Spleen (tissue), 13 donors: ENCODE data around the gene ANO4. TPM values are rescaled to one million over a fixed set of nuclear protein-coding genes. Genes with fewer than 3 reads are reported as not detected.

ENCODE experiments used
- DNase-seq: peaks from one replicate; pipeline ENCODE4 v3.0.0-alpha.2; 2020
- H3K27ac ChIP-seq, 8 donors: fragments of 200-600 bp; sonication (generic) in 7 of 8; 1 replicate in 4 of 8; 2 replicates in 4 of 8; pipeline versions ENCODE4 v1.5.0 to v1.8.0; 2016 to 2021; ENCODE audit warnings: inconsistent platforms in 4 of 8, mild to moderate bottlenecking in 4 of 8, moderate library complexity in 1 of 8
- H3K27me3 ChIP-seq, 7 donors: fragments of 200-600 bp; sonication (generic) in 6 of 7; replicated peaks in 1 of 7; 1 replicate in 4 of 7; 2 replicates in 3 of 7; pipeline versions ENCODE4 v1.5.0 to v1.8.0; 2016 to 2021; ENCODE audit warnings: inconsistent platforms in 3 of 7, mild to moderate bottlenecking in 1 of 7
- H3K36me3 ChIP-seq, 6 donors: fragments of 200-600 bp; sonication (generic) in 5 of 6; 1 replicate in 4 of 6; 2 replicates in 2 of 6; pipeline versions ENCODE4 v1.5.0 to v1.8.0; 2016 to 2021; ENCODE audit warnings: inconsistent platforms in 2 of 6
- H3K4me1 ChIP-seq, 6 donors: fragments of 200-600 bp; sonication (generic) in 5 of 6; 1 replicate in 3 of 6; 2 replicates in 3 of 6; pipeline versions ENCODE4 v1.5.0 to v1.8.0; 2016 to 2021; ENCODE audit warnings: inconsistent platforms in 3 of 6
- H3K4me3 ChIP-seq, 8 donors: fragments of 200-600 bp; sonication (generic) in 7 of 8; 1 replicate in 4 of 8; 2 replicates in 4 of 8; pipeline versions ENCODE4 v1.5.0 to v1.8.0; 2016 to 2021; ENCODE audit warnings: inconsistent platforms in 4 of 8, mild to moderate bottlenecking in 4 of 8, moderate library complexity in 2 of 8
- H3K9me3 ChIP-seq, 8 donors: fragments of 200-600 bp; sonication (generic) in 7 of 8; 1 replicate in 4 of 8; 2 replicates in 4 of 8; pipeline versions ENCODE4 v1.5.0 to v1.8.0; 2016 to 2021; ENCODE audit warnings: inconsistent platforms in 4 of 8
- POLR2A ChIP-seq, 3 donors: fragments of 450-650 bp; IDR thresholded peaks; one replicate each; pipeline ENCODE4 v1.5.1; 2017; ENCODE audit warnings: antibody characterized with exemption in 3 of 3, mild to moderate bottlenecking in 1 of 3
- POLR2AphosphoS5 ChIP-seq, 3 donors: sonication (generic); formaldehyde crosslinking; IDR thresholded peaks; one replicate each; pipeline ENCODE4 v1.5.1; 2017; ENCODE audit warnings: antibody characterized with exemption in 3 of 3
- WGBS, 5 donors: extraction: QIAGEN DNeasy Blood & Tissue Kit in 3 of 5; methylation state at CpG; one replicate each; pipeline versions ENCODE4 v1.1.5 to v1.1.7; 2013 to 2018; 5-methylcytosine and 5-hydroxymethylcytosine counted together
- intact Hi-C: fragments of 100-400 bp; cut with DNase I; formaldehyde crosslinking; loops from one replicate; pipeline ENCODE4 v1.15.0; 2023; ENCODE audit warnings: low total_unique reads
- long read RNA-seq, 2 donors: transcript quantifications; one replicate each; lab custom pipeline, GENCODE V29; 2026
- polyA plus RNA-seq, 3 donors: library from polyadenylated mRNA; stranded (reverse); fragments of 200-250 nt; gene quantifications; one replicate each; pipeline ENCODE4 v1.2.1, GENCODE V29; 2013
- total RNA-seq, 7 donors: library from RNA; depleted of rRNA in 3 of 7; stranded (reverse); fragments of >200 nt in 3 of 7; fragmentation: NEBNext Ultra II Directional in 4 of 7; extraction: Animal tissue kit (Norgen Biotek cat#: 25700) in 4 of 7; gene quantifications; one replicate each; pipeline versions ENCODE4 v1.1.0 to v1.2.1, GENCODE V29; 2016 to 2021
- TF ChIP-seq, protein P1 (sequence below), 11 experiments: fragments of 200-600 bp in 7 of 11; fragments of 450-650 bp in 4 of 11; sonication (generic) in 4 of 11; IDR thresholded peaks in 8 of 11; conservative IDR thresholded peaks in 3 of 11; 1 replicate in 7 of 11; 2 replicates in 4 of 11; pipeline versions ENCODE4 v1.4.0 to v1.8.0; 2016 to 2021; ENCODE audit warnings: antibody characterized with exemption in 11 of 11, inconsistent platforms in 4 of 11, mild to moderate bottlenecking in 1 of 11
- donor health status: healthy with polysubstance abuse.
- donor health status: DM: no; HTN: no; CAD: no; lungs with moderate emphysema.
- donor health status: DM: no; HTN: no; CAD: no.
- donor health status: Bipolar disorder and iron deficiency.
- donor health status: healthy.
- donor health status: DM: no; HTN: no; CAD: no.
- donor health status: DM: yes; HTN: yes; CAD: no.

Gene ANO4
- under 1 TPM in 1 of 7 donors, not detected in 6; 0.42 TPM for total RNA-seq
- not detected for polyA plus RNA-seq
- long read RNA-seq, donor 1, result 0 reads
- long read RNA-seq, donor 2, result 0 reads

DNA sequence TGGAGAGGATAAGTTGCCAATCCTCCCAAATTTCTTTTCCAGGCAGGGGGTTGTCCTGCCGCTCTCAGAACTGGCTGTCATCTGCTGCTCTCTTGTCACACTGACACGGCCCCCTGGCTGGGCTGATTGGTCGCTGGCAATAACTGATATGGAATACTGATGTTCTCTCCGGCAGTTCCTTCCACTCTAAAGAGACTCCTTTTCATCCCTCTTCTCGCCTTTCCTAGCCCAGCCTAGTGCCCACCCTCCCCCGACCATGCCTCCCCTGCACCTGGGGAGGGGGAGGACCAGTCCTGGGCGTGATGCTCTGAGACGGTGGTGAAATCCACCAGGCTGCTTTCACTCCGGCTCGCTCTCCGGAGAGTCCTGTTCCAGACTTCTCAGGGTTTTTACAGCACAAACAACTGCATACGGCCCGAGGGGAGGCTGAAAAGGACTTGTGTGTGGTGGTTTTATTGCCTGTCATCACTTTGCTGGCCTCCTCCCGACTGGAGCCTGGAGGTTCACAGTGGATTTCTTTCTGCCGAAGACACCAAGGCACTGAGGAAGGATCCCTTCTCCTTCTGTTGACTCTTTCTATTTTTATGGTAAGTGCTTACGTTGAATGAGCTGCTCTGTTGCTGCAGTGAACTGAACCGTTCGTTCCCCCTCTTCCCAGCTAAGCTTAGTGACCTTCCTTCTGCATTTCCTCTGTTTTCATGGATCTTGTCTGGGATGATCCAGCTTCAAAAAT, at the start of gene ANO4:
TSS of gene ANO4 (plus strand) at position 336 of the 733 bp plus-strand sequence. CDS start 107,010 bp downstream, outside the sequence.
- H3K9me3 ChIP-seq, result no peaks in the 10 kb centered on the region
- no peak for DNase-seq
- no peak for TF ChIP-seq POLR2A (IDR thresholded peaks at IDR 0.05)
- no peak for TF ChIP-seq POLR2AphosphoS5 (IDR thresholded peaks at IDR 0.05)
- TF ChIP-seq, protein P1, sequence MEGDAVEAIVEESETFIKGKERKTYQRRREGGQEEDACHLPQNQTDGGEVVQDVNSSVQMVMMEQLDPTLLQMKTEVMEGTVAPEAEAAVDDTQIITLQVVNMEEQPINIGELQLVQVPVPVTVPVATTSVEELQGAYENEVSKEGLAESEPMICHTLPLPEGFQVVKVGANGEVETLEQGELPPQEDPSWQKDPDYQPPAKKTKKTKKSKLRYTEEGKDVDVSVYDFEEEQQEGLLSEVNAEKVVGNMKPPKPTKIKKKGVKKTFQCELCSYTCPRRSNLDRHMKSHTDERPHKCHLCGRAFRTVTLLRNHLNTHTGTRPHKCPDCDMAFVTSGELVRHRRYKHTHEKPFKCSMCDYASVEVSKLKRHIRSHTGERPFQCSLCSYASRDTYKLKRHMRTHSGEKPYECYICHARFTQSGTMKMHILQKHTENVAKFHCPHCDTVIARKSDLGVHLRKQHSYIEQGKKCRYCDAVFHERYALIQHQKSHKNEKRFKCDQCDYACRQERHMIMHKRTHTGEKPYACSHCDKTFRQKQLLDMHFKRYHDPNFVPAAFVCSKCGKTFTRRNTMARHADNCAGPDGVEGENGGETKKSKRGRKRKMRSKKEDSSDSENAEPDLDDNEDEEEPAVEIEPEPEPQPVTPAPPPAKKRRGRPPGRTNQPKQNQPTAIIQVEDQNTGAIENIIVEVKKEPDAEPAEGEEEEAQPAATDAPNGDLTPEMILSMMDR (IDR thresholded peaks at IDR 0.05 in 8 of 11, conservative IDR thresholded peaks at IDR 0.05 in 3 of 11), result no peak
- intact Hi-C loops, result no loop called here
- H3K27me3 ChIP-seq, result peaks cover 0 to 15% (median 0%) of the 10 kb centered on the region in 7 donors
- no peaks in the 10 kb centered on the region for H3K36me3 ChIP-seq
- no peak within 1 kb of the TSS for H3K4me3 ChIP-seq
- H3K27ac ChIP-seq, result no peak within 1 kb of the TSS
- no peaks in the 10 kb centered on the region for H3K4me1 ChIP-seq
- WGBS, 5 donors, result 15 to 25% (median 16%) methylated on average over 18 of the region's 18 CpGs

DNA sequence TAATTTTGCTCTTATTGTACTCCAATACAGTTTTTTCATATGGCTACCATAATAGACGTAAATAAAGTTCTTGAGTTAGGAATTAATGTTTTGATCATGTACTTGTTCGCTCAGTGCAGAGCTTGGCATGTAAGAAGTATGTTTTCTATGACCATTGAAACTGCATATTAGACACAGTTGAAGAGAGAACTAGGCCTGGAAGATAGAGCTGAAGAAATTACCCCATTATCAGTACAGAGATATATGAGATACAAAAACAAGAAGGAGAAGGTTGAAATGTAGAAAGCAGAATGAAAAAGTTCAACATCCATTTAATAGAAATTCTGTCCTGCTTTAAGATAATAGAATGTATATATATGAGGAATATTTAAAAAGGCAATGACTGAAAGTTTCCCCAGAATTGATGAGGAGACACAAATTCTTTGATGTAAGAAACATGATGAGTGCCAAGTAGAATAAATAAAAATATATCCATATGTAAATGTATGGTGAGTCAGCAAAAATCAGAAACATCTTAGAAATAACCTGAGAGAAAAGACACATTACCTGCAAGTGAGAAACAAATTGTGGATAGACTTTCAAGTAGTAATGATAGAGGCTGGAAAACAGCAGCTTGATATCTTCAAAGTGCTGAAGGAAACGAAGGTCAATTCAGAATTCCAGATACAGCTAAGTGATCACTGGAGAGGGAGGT, 49.1 kb upstream of the ANO4 start:
- TF ChIP-seq POLR2AphosphoS5 (IDR thresholded peaks at IDR 0.05) (no peak), POLR2A (IDR thresholded peaks at IDR 0.05) (no peak)
- TF ChIP-seq, protein P1 (IDR thresholded peaks at IDR 0.05 in 8 of 11, conservative IDR thresholded peaks at IDR 0.05 in 3 of 11), result no peak
- Histone ChIP-seq H3K4me1 (no peaks in the 10 kb centered on the region), H3K4me3 (no peak overlapping the region), H3K9me3 (peaks cover 0 to 14% (median 4%) of the 10 kb centered on the region in 8 donors), H3K36me3 (no peaks in the 10 kb centered on the region), H3K27me3 (peaks cover 0 to 4% (median 0%) of the 10 kb centered on the region in 7 donors), H3K27ac (no peak overlapping the region)
- no peak for DNase-seq
- 68 to 77% (median 76%) methylated on average over 3 of the region's 3 CpGs for WGBS, 5 donors
- intact Hi-C loops, result no loop called here

DNA sequence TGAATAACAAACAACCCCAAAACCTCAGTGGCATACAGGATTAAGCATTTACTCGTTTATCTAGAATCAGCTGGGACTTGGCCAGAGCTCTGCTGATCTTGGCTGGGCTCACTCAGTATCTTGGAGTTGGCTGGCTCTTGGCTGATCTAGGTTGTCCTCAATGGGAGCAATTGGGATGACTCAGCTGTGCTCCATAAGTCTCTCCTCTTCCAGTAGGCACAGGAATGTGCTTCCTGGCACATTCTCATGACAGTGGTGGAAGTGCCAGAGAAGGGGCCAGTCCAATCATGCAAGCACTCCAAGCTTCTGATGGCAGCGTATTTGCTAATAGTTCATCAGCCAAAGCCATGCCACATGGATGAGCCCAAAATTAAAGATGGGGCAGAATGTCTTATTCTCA, 41.7 kb upstream of the ANO4 start:
- TF ChIP-seq, protein P1 (IDR thresholded peaks at IDR 0.05 in 8 of 11, conservative IDR thresholded peaks at IDR 0.05 in 3 of 11), result no peak
- no peak for TF ChIP-seq POLR2A (IDR thresholded peaks at IDR 0.05)
- TF ChIP-seq POLR2AphosphoS5 (IDR thresholded peaks at IDR 0.05), result no peak
- no peak for DNase-seq
- Histone ChIP-seq H3K4me1 (no peaks in the 10 kb centered on the region), H3K4me3 (no peak overlapping the region), H3K36me3 (no peaks in the 10 kb centered on the region), H3K9me3 (peaks cover 0 to 14% (median 6%) of the 10 kb centered on the region in 8 donors), H3K27me3 (no peaks in the 10 kb centered on the region), H3K27ac (no peak overlapping the region)
- intact Hi-C loops, result no loop called here
- WGBS, 5 donors, result 55 to 83% (median 73%) methylated on average over 2 of the region's 2 CpGs

DNA sequence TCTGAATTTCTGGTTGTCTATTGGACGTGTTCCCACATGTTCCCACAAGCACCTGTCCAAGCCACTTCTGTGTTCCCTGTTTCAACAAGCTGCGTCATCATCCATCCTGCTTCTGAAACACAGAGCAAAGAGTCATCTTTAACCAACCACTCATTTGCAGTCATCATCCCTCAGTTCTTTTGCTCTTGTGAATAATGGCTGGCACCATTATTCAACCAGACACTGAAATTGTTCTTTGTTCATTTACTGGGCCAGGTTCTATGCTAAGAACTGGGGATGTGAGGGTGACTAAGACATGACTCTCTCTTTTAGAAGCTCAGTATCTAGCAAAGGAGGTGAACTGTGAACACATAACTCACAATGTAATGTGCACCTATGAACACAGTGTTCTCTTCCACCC, 40.7 kb upstream of the ANO4 start:
- TF ChIP-seq, protein P1 (IDR thresholded peaks at IDR 0.05 in 8 of 11, conservative IDR thresholded peaks at IDR 0.05 in 3 of 11), result no peak
- TF ChIP-seq POLR2A (IDR thresholded peaks at IDR 0.05), result no peak
- TF ChIP-seq POLR2AphosphoS5 (IDR thresholded peaks at IDR 0.05), result no peak
- Histone ChIP-seq H3K36me3 (no peaks in the 10 kb centered on the region), H3K27me3 (no peaks in the 10 kb centered on the region), H3K27ac (no peak overlapping the region), H3K4me1 (no peaks in the 10 kb centered on the region), H3K4me3 (no peak overlapping the region), H3K9me3 (peaks cover 0 to 14% (median 6%) of the 10 kb centered on the region in 8 donors)
- DNase-seq, result no peak
- WGBS, 5 donors, result 79 to 93% (median 87%) methylated on average over 2 of the region's 2 CpGs
- intact Hi-C loops, result no loop called here
